CD4-positive, alpha-beta T cell treated with Interleukin-4 for 1 hour (primary cell): Measurements from ENCODE around the gene VGLL1.

ENCODE experiments used
- DNase-seq, 2 donors: peaks; one replicate each; pipeline ENCODE4 v3.0.0-alpha.2; 2020 to 2022

VGLL1 gene

DNA sequence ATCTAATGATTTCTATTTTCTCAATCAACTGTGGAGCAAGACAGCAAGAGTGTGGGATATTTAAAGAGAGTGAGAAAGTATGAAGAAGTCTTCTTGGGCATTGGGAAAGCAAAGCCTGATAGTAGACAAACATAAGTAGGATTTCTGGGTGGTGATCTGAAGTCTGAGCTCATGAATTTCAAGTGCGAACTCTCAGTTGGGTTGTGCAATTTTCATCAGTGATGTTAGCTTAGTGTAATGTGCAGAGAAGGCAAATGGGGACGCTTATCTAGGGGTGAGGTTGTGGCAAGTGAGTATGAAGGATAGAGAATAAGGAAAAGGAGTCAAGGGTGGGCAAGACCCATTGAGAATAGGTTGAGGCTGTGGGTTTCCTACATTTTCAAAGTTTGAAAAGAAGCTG is 23.7 kb downstream of the VGLL1 start:
- no peak for DNase-seq

DNA sequence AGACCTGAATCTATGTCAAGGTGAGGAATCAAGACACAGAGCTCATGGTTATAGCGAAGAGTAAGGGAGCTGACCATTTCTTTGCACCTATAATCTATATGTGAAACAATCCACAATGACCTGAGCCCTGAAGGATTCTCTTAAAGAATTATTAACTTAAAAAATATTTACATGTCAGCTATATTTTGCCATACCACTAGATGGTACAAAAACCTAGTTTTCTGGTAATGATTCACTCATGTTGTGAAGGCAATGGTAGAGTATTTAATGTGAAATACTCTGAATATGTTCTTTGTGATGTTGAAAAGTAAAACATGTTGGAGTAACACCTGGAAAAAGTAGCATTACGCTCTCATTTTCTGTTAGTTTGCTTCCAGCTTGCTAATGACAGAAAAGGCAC is 40.0 kb downstream of the VGLL1 start:
- peak in 1 of 2 donors; percentile 33 for DNase-seq

DNA sequence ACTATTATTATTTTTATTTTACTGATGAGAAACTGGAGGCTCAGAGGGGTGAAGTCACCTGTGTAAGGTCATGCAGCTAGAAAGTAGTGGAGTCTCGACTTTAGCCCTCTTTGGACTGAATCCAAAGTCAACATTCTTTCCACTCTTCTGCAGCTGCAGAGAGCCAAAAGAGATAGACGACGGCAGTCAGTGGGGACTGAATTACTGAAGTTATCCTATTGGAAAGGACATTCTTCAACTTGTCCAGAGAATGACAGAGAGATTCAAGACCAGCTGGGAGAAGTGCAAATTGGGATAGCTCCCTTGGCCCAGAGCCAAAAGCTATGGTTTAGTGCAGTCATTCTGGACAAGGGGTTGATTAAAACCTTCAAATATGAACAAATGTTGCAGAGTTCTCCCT is 42.5 kb downstream of the VGLL1 start:
- no peak for DNase-seq

DNA sequence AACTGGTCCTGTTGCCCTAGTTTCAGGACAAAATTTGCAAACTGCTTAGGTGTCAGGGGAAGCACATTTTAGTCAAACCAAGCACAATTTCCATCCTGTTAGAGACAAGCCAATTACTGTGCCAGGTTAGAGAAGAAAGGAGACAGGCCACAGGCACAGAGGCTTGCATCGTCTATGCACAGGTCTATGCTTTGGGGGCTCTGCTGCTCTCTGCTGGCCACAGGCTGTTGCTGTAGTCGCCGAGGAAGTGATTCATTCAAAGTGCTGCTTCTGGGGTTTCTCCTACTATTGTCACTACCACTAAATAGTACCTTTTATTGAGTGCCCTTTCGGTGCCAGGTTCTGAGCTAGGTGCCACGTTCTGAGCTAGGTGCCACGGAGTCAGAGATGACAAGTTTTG is 45.5 kb downstream of the VGLL1 start:
- DNase-seq: peak; percentile 72 to 75

DNA sequence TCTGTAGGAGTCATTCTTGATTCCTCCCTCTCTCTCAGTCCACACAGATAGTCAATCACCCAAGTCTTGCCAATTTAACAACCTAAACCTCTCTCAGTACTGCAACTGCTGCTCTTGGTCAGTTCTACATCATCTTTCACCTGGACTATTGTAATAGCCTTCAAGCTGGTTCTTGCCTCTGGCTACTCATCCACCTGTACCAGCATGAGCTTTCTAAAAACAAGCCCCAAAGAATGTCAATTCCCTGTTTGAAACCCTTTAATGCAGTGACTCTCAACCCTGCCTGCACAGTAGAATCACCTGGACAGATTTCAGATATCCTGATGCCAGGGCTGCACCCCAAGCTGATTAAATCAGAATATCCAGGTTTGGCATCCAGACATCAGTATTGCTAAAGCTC is 48.3 kb downstream of the VGLL1 start:
- no peak for DNase-seq

DNA sequence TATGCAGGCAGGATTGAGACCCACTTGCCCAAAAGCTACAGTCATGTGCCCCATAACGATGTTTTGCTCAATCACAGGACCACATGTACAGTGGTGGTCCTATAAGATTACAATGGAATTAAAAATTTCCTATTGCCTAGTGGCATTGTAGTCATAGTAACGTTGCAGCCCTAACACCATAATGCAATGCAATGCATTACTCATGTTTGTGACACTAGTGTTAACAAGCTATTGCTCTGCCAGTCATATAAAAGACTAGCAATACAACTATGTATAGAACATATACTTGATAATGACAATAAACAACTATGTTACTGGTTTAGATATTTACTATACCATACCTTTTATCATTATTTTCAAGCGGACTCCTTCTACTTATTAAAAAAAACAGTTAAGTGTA is 50.6 kb downstream of the VGLL1 start:
- DNase-seq: no peak

DNA sequence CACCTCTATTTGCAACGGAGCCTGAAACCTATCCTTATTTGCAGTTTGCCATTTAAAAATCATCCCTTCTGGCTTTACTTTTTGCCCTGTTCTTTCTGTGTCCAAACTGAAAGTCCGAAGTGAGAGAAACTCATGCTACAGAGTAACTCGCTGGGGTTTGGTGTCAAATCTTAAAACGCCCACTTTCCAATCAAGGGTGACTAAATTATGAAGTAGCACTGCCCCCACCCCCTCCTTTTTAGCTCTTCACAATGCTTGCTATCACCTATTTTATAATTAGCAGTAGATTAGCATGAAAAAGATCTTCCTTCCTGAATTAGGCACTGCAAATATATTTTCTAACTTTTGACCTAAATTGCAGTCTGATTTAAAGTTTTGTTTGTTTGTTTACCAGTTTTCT is 52.5 kb downstream of the VGLL1 start:
- no peak for DNase-seq

DNA sequence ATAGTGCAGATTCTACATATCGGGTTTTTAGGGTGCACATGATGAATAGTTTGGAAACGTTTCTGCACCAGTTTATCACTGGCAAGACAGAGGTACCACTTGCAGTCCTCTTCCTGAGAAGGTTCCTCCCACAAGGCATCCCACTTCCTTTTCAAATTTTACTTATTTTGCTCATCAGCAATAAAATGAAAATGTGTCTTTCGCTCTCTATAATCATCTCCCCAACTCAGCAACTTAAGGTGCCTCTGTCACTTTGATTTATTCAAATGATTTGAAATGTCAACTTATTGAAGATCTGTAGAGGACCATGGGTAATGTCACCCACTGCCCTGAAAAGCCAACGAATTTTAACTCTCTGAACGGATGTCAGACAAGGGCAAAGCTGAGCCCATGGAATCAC is 53.2 kb downstream of the VGLL1 start:
- peak in 1 of 2 donors; percentile 11 for DNase-seq

DNA sequence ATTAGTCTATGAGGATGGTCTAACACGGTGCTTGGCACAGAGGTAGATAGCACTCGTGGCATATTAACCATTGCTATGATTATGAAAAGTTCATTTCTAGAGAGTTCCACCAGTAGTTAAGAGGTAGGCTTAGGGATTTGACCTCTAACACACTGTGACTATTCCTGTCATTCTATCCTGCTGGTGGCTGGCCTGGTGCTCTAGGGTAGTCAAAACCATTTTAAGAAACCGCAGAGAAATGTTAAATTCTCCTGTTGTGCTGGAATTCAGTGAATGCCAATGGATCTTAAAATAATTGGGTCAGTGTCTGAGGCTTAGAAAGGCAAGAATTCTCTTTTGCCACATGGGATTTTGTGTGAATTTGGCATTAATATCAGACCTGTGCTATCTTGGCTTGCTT is 53.9 kb downstream of the VGLL1 start:
- no peak for DNase-seq

DNA sequence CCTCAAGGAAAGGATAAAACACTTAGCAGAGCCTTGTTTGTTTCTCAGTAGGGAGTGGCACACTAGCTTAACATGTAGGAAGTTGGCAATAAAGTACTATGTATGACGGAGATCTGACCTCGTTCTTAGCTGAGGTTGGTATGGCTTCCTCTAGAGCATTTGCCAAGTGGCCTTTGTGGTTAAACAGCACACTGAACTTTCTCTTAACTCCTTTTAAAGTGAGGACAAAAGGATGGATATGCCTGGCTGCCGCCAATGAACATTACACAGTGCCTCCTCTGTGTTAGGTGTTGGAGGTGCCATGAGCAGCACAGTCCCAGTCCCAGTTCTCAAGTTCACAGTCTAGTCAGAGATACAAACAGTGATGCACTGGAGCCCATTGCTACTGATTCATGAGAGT is 54.4 kb downstream of the VGLL1 start:
- DNase-seq: peak; percentile 35 to 68

DNA sequence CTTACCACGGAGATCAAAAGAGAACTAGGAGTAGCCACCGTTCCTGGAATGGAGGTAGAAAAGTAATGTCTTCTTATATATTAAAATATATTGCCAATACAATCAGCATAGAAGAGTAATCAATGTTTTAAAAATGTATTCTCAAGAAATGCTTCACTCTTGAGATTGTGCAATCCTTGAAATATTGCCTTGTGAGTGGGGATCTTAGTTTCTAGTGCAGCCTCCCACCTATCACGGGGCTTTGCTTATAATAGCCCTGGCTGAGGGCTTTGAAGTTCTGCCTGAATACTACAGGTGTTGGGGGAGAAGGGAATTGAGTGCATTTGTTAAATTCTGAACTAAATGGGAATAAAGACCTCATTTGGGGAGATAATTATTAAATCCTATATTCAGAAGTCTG is 55.5 kb downstream of the VGLL1 start:
- no peak for DNase-seq

DNA sequence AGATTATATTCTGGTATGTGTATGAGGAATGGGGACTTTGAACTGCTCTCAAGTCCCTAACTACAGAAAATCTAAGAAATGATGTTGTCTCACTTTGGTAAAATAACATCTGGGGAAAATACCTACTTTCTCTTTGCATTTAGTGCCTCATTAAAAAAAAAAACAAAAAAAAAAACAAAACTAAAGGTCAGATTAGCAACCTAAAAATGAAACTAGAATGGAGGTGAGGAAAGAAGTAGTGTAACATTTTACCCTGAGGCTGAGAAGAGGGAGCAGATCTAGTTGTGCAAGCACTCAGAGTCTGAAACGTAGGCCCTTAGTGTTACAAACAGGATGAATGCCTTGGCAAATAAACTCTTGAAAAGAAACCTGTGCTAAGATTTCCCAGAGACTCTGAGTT is 56.0 kb downstream of the VGLL1 start:
- peak in 1 of 2 donors; percentile 51 for DNase-seq

DNA sequence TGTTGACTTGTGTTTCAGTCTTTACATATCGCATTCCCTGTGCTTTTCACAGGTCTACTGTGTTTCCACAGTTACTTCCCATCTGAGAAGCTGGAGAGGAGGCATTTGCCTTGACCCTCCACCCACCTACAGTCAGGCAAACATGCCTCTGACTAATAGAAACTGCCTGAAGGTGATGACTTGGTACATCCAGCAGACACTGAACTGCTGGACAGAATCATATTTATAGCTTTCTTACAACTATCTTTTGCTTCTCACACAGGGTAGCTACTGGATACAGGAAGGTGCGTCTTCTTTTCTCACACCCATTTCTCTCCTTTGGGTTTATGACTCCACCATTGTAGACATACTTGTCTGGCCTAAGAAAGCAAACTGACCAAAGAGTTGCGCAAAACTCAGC is 58.0 kb downstream of the VGLL1 start:
- no peak for DNase-seq

DNA sequence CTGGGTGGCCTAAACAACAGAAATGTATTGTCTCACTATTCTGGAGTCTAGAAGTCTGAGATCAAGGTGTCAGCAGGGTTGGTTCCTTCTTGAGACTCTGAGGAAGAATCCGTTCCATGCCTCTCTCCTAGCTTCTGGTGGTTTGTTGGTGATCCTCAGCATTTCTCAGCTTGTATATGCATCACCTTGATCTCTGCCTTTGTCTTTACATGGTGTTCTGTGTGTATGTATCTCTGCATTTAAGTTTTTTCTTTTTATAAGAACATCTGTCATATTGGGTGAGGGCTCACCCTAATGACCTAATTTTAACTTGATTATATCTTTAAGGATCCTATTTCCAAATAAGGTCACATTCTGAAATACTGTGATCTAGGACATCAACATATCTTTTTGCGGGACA is 65.3 kb downstream of the VGLL1 start:
- no peak for DNase-seq

DNA sequence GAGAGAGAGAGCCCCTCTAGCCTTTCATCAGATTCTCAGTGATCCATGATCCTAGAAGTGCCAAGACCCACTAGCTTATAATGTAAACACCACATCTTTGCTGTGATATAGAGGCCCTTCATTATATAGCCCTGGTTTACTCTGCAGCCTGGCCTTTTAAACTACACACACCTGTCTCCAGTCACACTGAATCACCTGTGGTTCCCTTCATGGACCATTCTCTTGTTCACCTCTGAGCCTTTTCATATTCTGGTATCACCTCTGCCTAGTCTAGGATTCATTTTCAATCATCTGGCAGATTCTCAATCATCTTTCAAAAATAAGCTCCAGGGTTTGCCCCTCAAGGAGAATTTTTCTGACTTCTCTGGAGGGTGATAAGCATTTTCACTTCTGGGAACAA is 65.9 kb downstream of the VGLL1 start:
- no peak for DNase-seq

DNA sequence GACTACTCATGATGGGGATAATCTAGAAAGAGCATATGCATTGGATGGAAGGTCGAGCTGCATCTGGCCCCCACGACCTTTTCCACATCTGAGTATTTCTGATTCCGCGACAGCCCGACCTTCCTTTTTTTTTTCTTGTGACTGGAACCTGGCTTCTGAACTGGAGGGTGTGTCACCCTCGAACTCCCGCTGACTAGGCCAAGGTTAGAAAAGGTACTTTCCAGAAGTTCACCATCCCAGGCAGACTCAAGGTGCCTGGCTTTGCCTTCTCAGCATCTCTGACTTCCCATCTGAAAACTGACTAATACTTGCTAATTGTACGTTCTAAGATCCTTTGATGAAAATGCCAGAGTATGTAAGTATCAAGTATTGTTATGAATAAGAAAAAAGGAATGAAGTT is 66.6 kb downstream of the VGLL1 start:
- peak in 1 of 2 donors; percentile 46 for DNase-seq

DNA sequence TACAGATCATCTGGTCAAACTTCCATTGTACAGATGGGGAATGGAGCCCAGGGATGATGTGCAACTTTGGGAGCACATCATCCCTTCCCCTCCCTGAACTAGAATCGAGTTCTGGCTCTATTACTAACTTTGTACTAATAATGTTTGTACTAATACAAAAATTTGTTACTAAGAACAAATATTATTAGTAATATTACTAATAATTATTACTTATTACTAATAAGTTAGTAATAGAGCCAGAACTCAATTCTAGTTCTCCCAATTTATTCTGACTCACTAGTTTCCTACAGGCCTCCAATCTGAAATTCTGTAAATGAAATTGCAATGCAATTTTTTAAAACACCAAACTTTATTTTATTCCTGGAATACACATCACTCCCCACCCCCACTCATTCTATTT is 68.0 kb downstream of the VGLL1 start:
- DNase-seq: no peak
